CD4-positive, alpha-beta T cell (primary cell): ENCODE measurements around the gene TM4SF20. TPM values are rescaled to one million over a fixed set of nuclear protein-coding genes. Genes with fewer than 3 reads are reported as not detected.

Experiments used
- ATAC-seq: fragments of 200-7000 bp; cut with Tn5 transposase; one replicate; pipeline ENCODE4 v1.10.0; 2022; ENCODE audit warnings: mild to moderate bottlenecking; ENCODE audit not compliant: poor library complexity
- CTCF ChIA-PET: fragments of 350-600 bp; sonication (Branson Sonifier 250); formaldehyde crosslinking; loops from one replicate; lab custom pipeline; 2021; ENCODE audit warnings: antibody characterized with exemption, inconsistent platforms; lab: Charles Lee
- POLR2A ChIA-PET: fragments of 350-600 bp; sonication (Branson Sonifier 250); formaldehyde crosslinking; loops from one replicate; lab custom pipeline; 2021; ENCODE audit warnings: antibody characterized with exemption, inconsistent platforms; lab: Charles Lee
- DNase-seq, 14 experiments: peaks; one replicate each; pipeline ENCODE4 v3.0.0-alpha.2; 2013 to 2020; ENCODE audit warnings: mixed read lengths in 2 of 14
- H3K27ac ChIP-seq, 2 donors: one replicate each; pipeline versions ENCODE4 v1.5.1 to v1.7.0; 2013; ENCODE audit warnings: low read length in 2 of 2, low read depth in 1 of 2, mild to moderate bottlenecking in 1 of 2
- H3K27me3 ChIP-seq, 2 experiments: 1 replicate in 1 of 2; 2 replicates in 1 of 2; pipeline versions ENCODE4 v1.6.1 to v1.7.0; 2013; ENCODE audit warnings: low read length in 2 of 2, control low read depth in 1 of 2, mild to moderate bottlenecking in 1 of 2, moderate library complexity in 1 of 2; ENCODE audit not compliant: insufficient read depth in 2 of 2, control insufficient read depth in 1 of 2
- H3K36me3 ChIP-seq: one replicate; pipeline ENCODE4 v1.6.1; 2013; ENCODE audit warnings: low read length, control low read depth; ENCODE audit not compliant: insufficient read depth
- H3K4me1 ChIP-seq: one replicate; pipeline ENCODE4 v1.6.1; 2013; ENCODE audit warnings: low read length, control low read depth; ENCODE audit not compliant: insufficient read depth
- H3K4me3 ChIP-seq: one replicate; pipeline ENCODE4 v1.5.1; 2013; ENCODE audit warnings: mild to moderate bottlenecking, low read length, moderate library complexity
- H3K9me3 ChIP-seq, 2 experiments: 1 replicate in 1 of 2; 2 replicates in 1 of 2; pipeline versions ENCODE4 v1.6.1 to v1.7.0; 2013; ENCODE audit warnings: low read length in 2 of 2, mild to moderate bottlenecking in 2 of 2, control low read depth in 1 of 2, moderate library complexity in 1 of 2; ENCODE audit not compliant: control insufficient read depth in 1 of 2, insufficient read depth in 1 of 2
- H3K27ac Mint-ChIP-seq: one replicate; pipeline ENCODE4 v1.8.0; 2020; ENCODE audit warnings: mixed read lengths
- H3K27me3 Mint-ChIP-seq: one replicate; pipeline ENCODE4 v1.8.0; 2021; ENCODE audit warnings: mixed read lengths
- H3K36me3 Mint-ChIP-seq: one replicate; pipeline ENCODE4 v1.8.0; 2021; ENCODE audit warnings: low read depth, mixed read lengths
- H3K4me1 Mint-ChIP-seq: one replicate; pipeline ENCODE4 v1.8.0; 2021; ENCODE audit warnings: low read depth, mixed read lengths
- H3K4me3 Mint-ChIP-seq: one replicate; pipeline ENCODE4 v1.8.0; 2020; ENCODE audit warnings: mild to moderate bottlenecking, mixed read lengths
- H3K9me3 Mint-ChIP-seq: one replicate; pipeline ENCODE4 v1.8.0; 2020; ENCODE audit warnings: mixed read lengths
- intact Hi-C, 2 experiments: fragments of 100-400 bp; cut with DNase I in 1 of 2; cut with micrococcal nuclease in 1 of 2; formaldehyde crosslinking; loops; one replicate each; pipeline versions ENCODE4 v1.15.1 to v1.9.0; 2023 to 2025; cut with DNase I, micrococcal nuclease
- total RNA-seq, 174 experiments: library from RNA in 2 of 174; stranded (reverse) in 2 of 174; gene quantifications; one replicate each; pipeline ENCODE4 v1.2.3 and lab custom pipeline; 2021 to 2026
- TF ChIP-seq, protein P1 (sequence below): fragments of 200-600 bp; IDR thresholded peaks from one replicate; pipeline ENCODE4 v1.8.0; 2022; ENCODE audit warnings: antibody characterized with exemption, mild to moderate bottlenecking

The TM4SF20 gene
- total RNA-seq, 2 experiments from 2014 or later: not detected

DNA sequence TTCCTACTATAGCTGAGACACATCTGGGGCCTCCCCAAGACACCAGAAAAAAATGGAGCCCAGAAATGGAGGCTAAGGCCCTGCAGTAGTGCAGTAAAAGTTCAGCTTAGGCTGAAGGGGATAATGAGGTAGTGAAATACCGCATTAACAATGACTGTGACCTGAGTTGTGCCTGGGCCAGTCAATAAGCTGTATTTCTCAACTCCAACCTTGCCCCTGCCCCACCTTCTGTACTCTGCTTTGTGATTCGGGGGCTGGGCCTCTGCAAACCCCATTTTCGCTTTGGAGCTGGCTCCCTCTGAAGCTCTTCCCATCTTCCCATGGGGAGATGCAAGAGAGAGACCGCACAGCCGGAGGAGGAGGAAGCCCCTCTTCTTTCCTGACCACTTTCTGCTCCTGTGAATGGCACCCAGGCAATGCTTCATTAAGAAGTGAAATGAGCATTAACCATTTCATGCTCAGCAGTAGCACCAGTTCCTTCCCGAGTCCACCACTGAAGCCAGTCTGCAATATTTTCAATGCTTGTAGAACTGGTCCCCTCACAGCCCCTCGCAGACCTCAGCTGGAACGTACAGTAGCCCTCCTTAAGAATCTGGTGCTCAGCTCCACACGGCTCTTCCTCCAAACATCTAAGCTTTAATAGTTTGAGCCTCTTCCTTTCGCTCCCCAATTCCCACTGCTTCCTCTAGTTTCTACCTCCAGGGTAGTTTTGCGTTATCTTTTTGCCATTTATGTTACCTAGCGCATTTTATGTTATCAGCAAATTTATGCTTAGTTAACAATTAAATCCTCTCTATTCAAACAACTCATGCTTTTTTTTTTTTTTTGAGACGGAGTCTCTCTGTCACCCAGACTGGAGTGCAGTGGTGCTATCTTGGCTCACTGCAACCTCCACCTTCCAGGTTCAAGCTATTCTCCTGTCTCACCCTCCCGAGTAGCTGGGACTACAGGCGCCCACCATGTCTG is 41.3 kb upstream of the TM4SF20 start:
- H3K27me3 Mint-ChIP-seq: no peaks in the 10 kb centered on the region
- TF ChIP-seq, protein P1, sequence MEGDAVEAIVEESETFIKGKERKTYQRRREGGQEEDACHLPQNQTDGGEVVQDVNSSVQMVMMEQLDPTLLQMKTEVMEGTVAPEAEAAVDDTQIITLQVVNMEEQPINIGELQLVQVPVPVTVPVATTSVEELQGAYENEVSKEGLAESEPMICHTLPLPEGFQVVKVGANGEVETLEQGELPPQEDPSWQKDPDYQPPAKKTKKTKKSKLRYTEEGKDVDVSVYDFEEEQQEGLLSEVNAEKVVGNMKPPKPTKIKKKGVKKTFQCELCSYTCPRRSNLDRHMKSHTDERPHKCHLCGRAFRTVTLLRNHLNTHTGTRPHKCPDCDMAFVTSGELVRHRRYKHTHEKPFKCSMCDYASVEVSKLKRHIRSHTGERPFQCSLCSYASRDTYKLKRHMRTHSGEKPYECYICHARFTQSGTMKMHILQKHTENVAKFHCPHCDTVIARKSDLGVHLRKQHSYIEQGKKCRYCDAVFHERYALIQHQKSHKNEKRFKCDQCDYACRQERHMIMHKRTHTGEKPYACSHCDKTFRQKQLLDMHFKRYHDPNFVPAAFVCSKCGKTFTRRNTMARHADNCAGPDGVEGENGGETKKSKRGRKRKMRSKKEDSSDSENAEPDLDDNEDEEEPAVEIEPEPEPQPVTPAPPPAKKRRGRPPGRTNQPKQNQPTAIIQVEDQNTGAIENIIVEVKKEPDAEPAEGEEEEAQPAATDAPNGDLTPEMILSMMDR: no peak
- no peaks in the 10 kb centered on the region for H3K4me1 Mint-ChIP-seq
- H3K36me3 Mint-ChIP-seq: no peaks in the 10 kb centered on the region
- DNase-seq (no peak), ATAC-seq (no peak)
- no peaks in the 10 kb centered on the region for H3K36me3 ChIP-seq
- no peaks in the 10 kb centered on the region for H3K4me1 ChIP-seq
- CTCF ChIA-PET: no interaction called here
- no peak overlapping the region for H3K4me3 ChIP-seq
- H3K27me3 ChIP-seq: no peaks in the 10 kb centered on the region
- H3K27ac ChIP-seq: no peak overlapping the region
- H3K9me3 ChIP-seq: no peaks in the 10 kb centered on the region
- no peaks in the 10 kb centered on the region for H3K9me3 Mint-ChIP-seq
- no peak overlapping the region for H3K27ac Mint-ChIP-seq
- intact Hi-C loops: no loop called here
- POLR2A ChIA-PET: interaction anchor here (0.6 kb wide), 1 partner anchor 76 kb away, joined by 3 read pairs; no protein-coding TSS in a partner anchor
- no peak overlapping the region for H3K4me3 Mint-ChIP-seq

DNA sequence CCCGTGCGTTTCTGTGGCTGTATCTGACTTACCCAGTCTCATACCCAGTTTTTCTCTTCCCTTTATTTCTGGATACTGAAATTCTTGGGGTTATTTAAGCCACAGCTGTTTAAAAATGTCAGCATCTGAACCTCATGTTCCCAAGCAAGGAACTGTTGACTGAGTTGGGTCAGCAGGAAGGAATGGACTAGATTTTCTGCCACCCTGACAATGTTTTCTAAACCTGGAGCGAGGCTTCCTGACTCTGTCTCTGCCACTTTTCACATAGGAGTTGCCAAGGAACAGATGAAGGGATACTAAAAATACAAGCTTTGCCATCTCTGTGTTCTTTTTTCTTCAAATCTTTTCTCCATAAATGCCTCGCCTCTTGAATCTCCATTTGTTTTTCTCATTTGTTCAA is 37.6 kb upstream of the TM4SF20 start:
- H3K27ac ChIP-seq: no peak overlapping the region
- peaks cover 7% of the 10 kb centered on the region for H3K4me1 Mint-ChIP-seq
- H3K9me3 ChIP-seq: no peaks in the 10 kb centered on the region
- no peak for DNase-seq
- no peaks in the 10 kb centered on the region for H3K36me3 Mint-ChIP-seq
- no peaks in the 10 kb centered on the region for H3K27me3 ChIP-seq
- ChIA-PET POLR2A (no interaction called here), CTCF (no interaction called here)
- H3K4me3 Mint-ChIP-seq: no peak overlapping the region
- no peaks in the 10 kb centered on the region for H3K36me3 ChIP-seq
- H3K4me3 ChIP-seq: no peak overlapping the region
- TF ChIP-seq, protein P1: no peak
- H3K9me3 Mint-ChIP-seq: no peaks in the 10 kb centered on the region
- H3K27me3 Mint-ChIP-seq: no peaks in the 10 kb centered on the region
- intact Hi-C loops: no loop called here
- H3K4me1 ChIP-seq: no peaks in the 10 kb centered on the region
- ATAC-seq: no peak
- H3K27ac Mint-ChIP-seq: no peak overlapping the region

DNA sequence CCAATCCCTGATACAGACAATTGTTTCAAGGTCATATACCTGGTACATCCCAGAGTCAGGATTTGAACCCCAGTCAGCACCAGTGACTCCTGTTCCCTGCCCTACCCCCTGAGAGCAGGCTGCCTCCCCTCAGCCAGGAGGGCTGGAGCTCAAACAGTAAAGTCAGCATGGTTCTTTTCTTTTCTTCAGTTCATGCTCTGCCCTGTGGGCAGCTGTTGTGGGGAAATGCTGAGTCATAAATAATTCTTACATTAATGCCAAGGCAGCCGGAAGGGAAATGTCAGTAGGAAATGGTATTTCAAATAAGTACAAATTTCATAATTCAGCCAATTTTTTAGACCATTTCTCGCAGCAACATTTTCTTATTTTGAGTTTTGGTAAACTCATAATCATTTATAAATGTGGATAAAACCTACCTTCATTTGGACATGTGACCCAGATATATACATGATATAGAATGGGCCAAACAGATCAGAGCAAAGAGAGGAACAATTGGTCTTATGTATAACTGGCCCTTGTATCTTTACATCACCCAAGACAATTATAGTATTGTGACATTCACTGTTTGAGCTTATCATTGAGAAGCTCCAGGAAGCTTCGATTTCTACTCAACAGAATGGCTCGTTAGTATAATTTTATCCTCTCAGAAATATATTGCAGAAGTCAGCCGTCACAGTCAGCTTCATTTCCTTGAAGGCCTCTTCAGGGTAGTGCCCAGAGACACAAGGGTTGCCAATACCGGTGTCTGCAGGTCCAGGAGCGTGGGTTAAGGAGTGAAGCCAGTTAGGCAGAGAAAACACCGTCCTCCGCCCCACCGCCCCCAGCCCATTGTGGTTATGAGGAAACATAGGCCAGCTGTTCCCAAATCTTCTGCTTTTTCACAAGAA is 36.7 kb upstream of the TM4SF20 start:
- intact Hi-C loops: no loop called here
- no peak overlapping the region for H3K27ac Mint-ChIP-seq
- CTCF ChIA-PET: no interaction called here

More for the DNA sequence above, 36.7 kb upstream of the TM4SF20 start:
- POLR2A ChIA-PET: no interaction called here
- TF ChIP-seq, protein P1: no peak
- Mint-ChIP-seq H3K36me3 (no peaks in the 10 kb centered on the region), H3K4me3 (no peak overlapping the region), H3K9me3 (no peaks in the 10 kb centered on the region), H3K27me3 (no peaks in the 10 kb centered on the region), H3K4me1 (peaks cover 17% of the 10 kb centered on the region)
- Histone ChIP-seq H3K4me3 (no peak overlapping the region), H3K4me1 (peaks cover 7% of the 10 kb centered on the region), H3K9me3 (no peaks in the 10 kb centered on the region), H3K27ac (no peak overlapping the region), H3K36me3 (no peaks in the 10 kb centered on the region), H3K27me3 (no peaks in the 10 kb centered on the region)
- no peak for ATAC-seq
- DNase-seq: peak in 2 of 14 experiments; percentile 27 to 29
